Measurements from ENCODE around the gene HACL1.
"Not testable (repeated sequence)": the region's sequence is repeated elsewhere in the genome, so short reads cannot be mapped to it uniquely, and the experiment has no call there.

The HACL1 gene

GRCh38 chr3:15629860-15630597 is 28.7 kb upstream of the HACL1 start:
- peak; percentile 3 for DNase-seq

- DNase-seq, result no peak
Observed at GRCh38 chr3:15628967-15629366, 27.6 kb upstream of the HACL1 start.

GRCh38 chr3:15623535-15624440 is 22.4 kb upstream of the HACL1 start:
- no peak for DNase-seq

GRCh38 chr3:15619659-15620464 is 18.5 kb upstream of the HACL1 start:
- not testable (repeated sequence) for DNase-seq

GRCh38 chr3:15616053-15616452 is 14.7 kb upstream of the HACL1 start:
- DNase-seq, result no peak

GRCh38 chr3:15614958-15615357 is 13.6 kb upstream of the HACL1 start:
- DNase-seq, result no peak

GRCh38 chr3:15612001-15612400 is 10.6 kb upstream of the HACL1 start:
- no peak for DNase-seq

GRCh38 chr3:15611018-15611417 is 9.6 kb upstream of the HACL1 start:
- DNase-seq, result no peak

GRCh38 chr3:15610082-15610759 is 8.9 kb upstream of the HACL1 start:
- no peak for DNase-seq

GRCh38 chr3:15606434-15606891 is 5.1 kb upstream of the HACL1 start:
- DNase-seq, result no peak

- DNase-seq, result not testable (repeated sequence)
Observed at GRCh38 chr3:15604584-15604983, 3.2 kb upstream of the HACL1 start.

- not testable (repeated sequence) for DNase-seq
Observed at GRCh38 chr3:15602816-15603215, 1.4 kb upstream of the HACL1 start.

- no peak for DNase-seq
Observed at GRCh38 chr3:15602146-15602536, 772 bp upstream of the HACL1 start.

- no peak for DNase-seq
Observed at GRCh38 chr3:15601046-15601398, 347 bp downstream of the HACL1 start.

- DNase-seq, result no peak
Observed at GRCh38 chr3:15595955-15596354, 5.4 kb downstream of the HACL1 start.

GRCh38 chr3:15592968-15593367 is 8.4 kb downstream of the HACL1 start:
- DNase-seq, result no peak

GRCh38 chr3:15591928-15592327 is 9.4 kb downstream of the HACL1 start:
- DNase-seq, result no peak

GRCh38 chr3:15591242-15591641 is 10.1 kb downstream of the HACL1 start:
- no peak for DNase-seq

GRCh38 chr3:15585111-15585845 is 16.1 kb downstream of the HACL1 start:
- no peak for DNase-seq

GRCh38 chr3:15581471-15582394 is 19.6 kb downstream of the HACL1 start:
- no peak for DNase-seq

- no peak for DNase-seq
Observed at GRCh38 chr3:15579051-15579450, 22.3 kb downstream of the HACL1 start.
